Fibroblast of lung (primary cell): ENCODE measurements around the gene TUBGCP4. TPM values are rescaled to one million over a fixed set of nuclear protein-coding genes. Genes with fewer than 3 reads are reported as not detected.

Experiments used
- DNase-seq, 2 donors: peaks; one replicate each; pipeline versions ENCODE4 v3.0.0 to v3.0.0-alpha.2; 2010; ENCODE audit warnings: low read depth in 2 of 2
- H2AFZ ChIP-seq: 2 replicates; pipeline ENCODE4 v1.5.1; 2012; ENCODE audit warnings: low read length, control low read depth, inconsistent platforms
- H3K27ac ChIP-seq: 2 replicates; pipeline ENCODE4 v1.5.1; 2011; ENCODE audit warnings: low read length, control low read depth; ENCODE audit not compliant: insufficient read depth
- H3K27me3 ChIP-seq: 2 replicates; pipeline ENCODE4 v1.5.1; 2011; ENCODE audit warnings: mild to moderate bottlenecking, low read length; ENCODE audit not compliant: control insufficient read depth, insufficient read depth
- H3K36me3 ChIP-seq: 2 replicates; pipeline ENCODE4 v1.5.1; 2011; ENCODE audit warnings: low read length; ENCODE audit not compliant: control insufficient read depth, insufficient read depth
- H3K4me1 ChIP-seq: 2 replicates; pipeline ENCODE4 v1.5.1; 2011; ENCODE audit warnings: low read length; ENCODE audit not compliant: control insufficient read depth, insufficient read depth; ENCODE audit errors: extremely low read depth
- H3K4me2 ChIP-seq: 2 replicates; pipeline ENCODE4 v1.5.1; 2011; ENCODE audit warnings: low read length, control low read depth; ENCODE audit not compliant: insufficient read depth; ENCODE audit errors: extremely low read depth
- H3K4me3 ChIP-seq, 4 experiments: fragments of 200-600 bp in 1 of 4; sonication (generic) in 1 of 4; replicated peaks in 1 of 4; 2 replicates each; pipeline ENCODE4 v1.5.1; 2011 to 2016; ENCODE audit warnings: low read length in 4 of 4, low read depth in 3 of 4, mild to moderate bottlenecking in 3 of 4, control low read depth in 2 of 4, inconsistent platforms in 1 of 4, mixed read lengths in 1 of 4; ENCODE audit not compliant: insufficient read depth in 1 of 4; ENCODE audit errors: control extremely low read depth in 1 of 4
- H3K79me2 ChIP-seq: 2 replicates; pipeline ENCODE4 v1.5.1; 2012; ENCODE audit warnings: mild to moderate bottlenecking, low read length, inconsistent platforms; ENCODE audit not compliant: control insufficient read depth, insufficient read depth
- H3K9ac ChIP-seq: 2 replicates; pipeline ENCODE4 v1.5.1; 2011; ENCODE audit warnings: mild to moderate bottlenecking, low read length, control low read depth; ENCODE audit not compliant: insufficient read depth
- H3K9me3 ChIP-seq: 2 replicates; pipeline ENCODE4 v1.5.1; 2012; ENCODE audit warnings: low read depth, low read length; ENCODE audit not compliant: control insufficient read depth, insufficient read depth
- H4K20me1 ChIP-seq: 2 replicates; pipeline ENCODE4 v1.5.1; 2011; ENCODE audit warnings: low read length; ENCODE audit not compliant: control insufficient read depth, insufficient read depth; ENCODE audit errors: extremely low read depth
- CTCF ChIP-seq, 2 donors: IDR thresholded peaks in 1 of 2; conservative IDR thresholded peaks in 1 of 2; 1 replicate in 1 of 2; 2 replicates in 1 of 2; pipeline ENCODE4 v1.5.1; 2011 to 2012; ENCODE audit warnings: low read length in 2 of 2, control low read depth in 1 of 2, inconsistent platforms in 1 of 2, low read depth in 1 of 2, mild to moderate bottlenecking in 1 of 2
- EZH2 ChIP-seq: IDR thresholded peaks from 2 replicates; pipeline ENCODE4 v1.5.1; 2012; ENCODE audit warnings: low read length, control low read depth, mild to moderate bottlenecking; ENCODE audit errors: missing control alignments
- polyA plus RNA-seq, 2 donors: library from polyadenylated mRNA; depleted of rRNA in 1 of 2; stranded (reverse) in 1 of 2; unstranded in 1 of 2; fragments of >200 nt; gene quantifications; 2 replicates each; pipeline ENCODE4 v1.2.1, GENCODE V29; 2011 to 2012; ENCODE audit warnings: missing spikeins in 1 of 2
- total RNA-seq: library from RNA; depleted of rRNA; stranded (reverse); fragments of >200 nt; gene quantifications from 2 replicates; pipeline ENCODE4 v1.2.1, GENCODE V29; 2014

The TUBGCP4 gene
- total and polyA plus RNA-seq, 2 donors (not counting 1 experiment from before 2014, with no cell fraction given): 8.3 to 17.2 TPM

GRCh38 chr15:43360821-43361220 lies 10.1 kb upstream of the TUBGCP4 start:
- Histone ChIP-seq H3K4me2 (no peak overlapping the region), H3K36me3 (peaks cover 6% of the 10 kb centered on the region)

GRCh38 chr15:43361313-43361903 lies 9.5 kb upstream of the TUBGCP4 start:
- H3K36me3 ChIP-seq: peaks cover 6% of the 10 kb centered on the region
- H3K9me3 ChIP-seq: peaks cover 5% of the 10 kb centered on the region
- peak; percentile 5 to 23 for DNase-seq

More at GRCh38 chr15:43360821-43361220, 10.1 kb upstream of the TUBGCP4 start:
- no peak overlapping the region for H2AFZ ChIP-seq
- H3K79me2 ChIP-seq: no peaks in the 10 kb centered on the region
- H3K9me3 ChIP-seq: peaks cover 5% of the 10 kb centered on the region
- DNase-seq: no peak
- no peak overlapping the region for H3K4me3 ChIP-seq
- no peak overlapping the region for H3K9ac ChIP-seq
- TF ChIP-seq EZH2: no peak
- no peaks in the 10 kb centered on the region for H4K20me1 ChIP-seq
- no peaks in the 10 kb centered on the region for H3K4me1 ChIP-seq
- H3K27ac ChIP-seq: no peak overlapping the region
- no peaks in the 10 kb centered on the region for H3K27me3 ChIP-seq

GRCh38 chr15:43370310-43370974 lies 459 bp upstream of the TUBGCP4 start:
- peaks cover 7% of the 10 kb centered on the region for H3K4me1 ChIP-seq
- peak overlapping the region; percentile 62 for H3K27ac ChIP-seq
- H3K79me2 ChIP-seq: peaks cover 18% of the 10 kb centered on the region
- H3K36me3 ChIP-seq: no peaks in the 10 kb centered on the region
- H4K20me1 ChIP-seq: no peaks in the 10 kb centered on the region
- no peaks in the 10 kb centered on the region for H3K9me3 ChIP-seq
- DNase-seq: peak; percentile 36
- H3K27me3 ChIP-seq: no peaks in the 10 kb centered on the region
- H3K9ac ChIP-seq: peak overlapping the region; percentile 76
- peak overlapping the region; percentile 94 for H3K4me2 ChIP-seq
- no peak for TF ChIP-seq CTCF (conservative IDR thresholded peaks at IDR 0.05 in 1 of 2, IDR thresholded peaks at IDR 0.05 in 1 of 2; ENCODE audit: low read depth in 1 of 2, low read length in 2 of 2)
- TF ChIP-seq EZH2: no peak
- H2AFZ ChIP-seq: peak overlapping the region; percentile 92
- peak overlapping the region; percentile 64 to 89 (median 74) for H3K4me3 ChIP-seq

More at GRCh38 chr15:43361313-43361903, 9.5 kb upstream of the TUBGCP4 start:
- H3K27ac ChIP-seq: no peak overlapping the region
- TF ChIP-seq CTCF (conservative IDR thresholded peaks at IDR 0.05 in 1 of 2, IDR thresholded peaks at IDR 0.05 in 1 of 2; ENCODE audit: low read depth in 1 of 2, low read length in 2 of 2) (no peak), EZH2 (no peak)
- no peaks in the 10 kb centered on the region for H4K20me1 ChIP-seq
- no peak overlapping the region for H3K9ac ChIP-seq
- no peaks in the 10 kb centered on the region for H3K4me1 ChIP-seq
- H3K4me2 ChIP-seq: no peak overlapping the region
- H2AFZ ChIP-seq: no peak overlapping the region
- no peak overlapping the region for H3K4me3 ChIP-seq
- H3K79me2 ChIP-seq: no peaks in the 10 kb centered on the region
- H3K27me3 ChIP-seq: no peaks in the 10 kb centered on the region
